Prostate gland (tissue), 2 donors: ENCODE data around the gene F7. TPM values are rescaled to one million over a fixed set of nuclear protein-coding genes. Genes with fewer than 3 reads are reported as not detected.

ENCODE experiments used
- DNase-seq: peaks from one replicate; pipeline ENCODE4 v3.0.0-alpha.2; 2019; ENCODE audit warnings: low spot score
- H3K27ac ChIP-seq, 2 donors: fragments of 200-600 bp; sonication (generic); 2 replicates each; pipeline ENCODE4 v1.5.1; 2017 to 2019
- H3K27me3 ChIP-seq: fragments of 200-600 bp; sonication (generic); replicated peaks from 2 replicates; pipeline ENCODE4 v1.5.1; 2019; ENCODE audit not compliant: insufficient read depth
- H3K36me3 ChIP-seq, 2 donors: fragments of 200-600 bp; sonication (generic); 1 replicate in 1 of 2; 2 replicates in 1 of 2; pipeline versions ENCODE4 v1.5.1 to v1.8.1; 2017 to 2019
- H3K4me1 ChIP-seq: fragments of 200-600 bp; sonication (generic); replicated peaks from 2 replicates; pipeline ENCODE4 v1.5.1; 2019
- H3K4me3 ChIP-seq, 2 donors: fragments of 200-600 bp; sonication (generic); 2 replicates each; pipeline ENCODE4 v1.5.1; 2017 to 2019
- H3K9me3 ChIP-seq: fragments of 200-600 bp; sonication (generic); 2 replicates; pipeline ENCODE4 v1.5.1; 2017
- POLR2A ChIP-seq: fragments of 450-650 bp; IDR thresholded peaks from one replicate; pipeline ENCODE4 v1.6.1; 2016; ENCODE audit warnings: antibody characterized with exemption, mild to moderate bottlenecking
- POLR2AphosphoS5 ChIP-seq: sonication (generic); formaldehyde crosslinking; IDR thresholded peaks from one replicate; pipeline ENCODE4 v1.6.1; 2017; ENCODE audit warnings: antibody characterized with exemption
- WGBS: methylation state at CpG from one replicate; pipeline ENCODE4 v1.1.5; 2018; 5-methylcytosine and 5-hydroxymethylcytosine counted together
- intact Hi-C: fragments of 100-400 bp; cut with DNase I; formaldehyde crosslinking; loops from one replicate; pipeline ENCODE4 v1.14.2; 2022
- total RNA-seq, 2 donors: library from RNA; depleted of rRNA; stranded (reverse); fragments of >200 nt; gene quantifications; one replicate each; pipeline ENCODE4 v1.1.0, GENCODE V29; 2016
- TF ChIP-seq, protein P1 (sequence below), 4 experiments: fragments of 200-600 bp in 2 of 4; fragments of 450-650 bp in 2 of 4; sonication (generic) in 2 of 4; IDR thresholded peaks; 1 replicate in 3 of 4; 2 replicates in 1 of 4; pipeline ENCODE4 v1.5.1; 2016 to 2019; ENCODE audit warnings: antibody characterized with exemption in 4 of 4, mild to moderate bottlenecking in 2 of 4, moderate library complexity in 2 of 4

F7 gene
- total RNA-seq, 2 donors from 2014 or later, result 2.7 TPM; not detected in 1

GRCh38 chr13:113117335-113117872 is 11.8 kb downstream of the F7 start:
- H3K27me3 ChIP-seq, result no peaks in the 10 kb centered on the region

DNA sequence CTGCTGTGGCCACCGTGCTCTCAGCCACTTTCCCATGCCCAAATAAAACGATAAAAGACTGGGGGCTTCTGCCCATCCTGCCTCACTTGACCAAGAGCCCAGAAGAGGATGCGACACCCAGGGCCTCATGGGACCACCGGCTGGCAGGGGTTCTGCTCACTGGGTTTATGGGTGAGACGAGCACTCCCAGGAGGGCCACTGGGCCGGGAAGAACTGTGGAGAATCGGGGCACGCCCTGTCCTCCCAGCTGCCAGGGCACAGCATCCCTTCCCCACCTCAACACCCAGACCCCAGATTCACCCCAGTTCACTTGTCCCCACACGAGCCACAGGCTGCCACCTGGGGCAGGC is 12.3 kb downstream of the F7 start:
- Histone ChIP-seq H3K9me3 (no peaks in the 10 kb centered on the region), H3K27ac (no peak overlapping the region), H3K27me3 (no peaks in the 10 kb centered on the region), H3K4me1 (no peaks in the 10 kb centered on the region), H3K36me3 (no peaks in the 10 kb centered on the region), H3K4me3 (no peak overlapping the region)
- 90% methylated on average over 8 of the region's 9 CpGs for WGBS
- TF ChIP-seq POLR2AphosphoS5 (no peak), POLR2A (no peak)
- TF ChIP-seq, protein P1, sequence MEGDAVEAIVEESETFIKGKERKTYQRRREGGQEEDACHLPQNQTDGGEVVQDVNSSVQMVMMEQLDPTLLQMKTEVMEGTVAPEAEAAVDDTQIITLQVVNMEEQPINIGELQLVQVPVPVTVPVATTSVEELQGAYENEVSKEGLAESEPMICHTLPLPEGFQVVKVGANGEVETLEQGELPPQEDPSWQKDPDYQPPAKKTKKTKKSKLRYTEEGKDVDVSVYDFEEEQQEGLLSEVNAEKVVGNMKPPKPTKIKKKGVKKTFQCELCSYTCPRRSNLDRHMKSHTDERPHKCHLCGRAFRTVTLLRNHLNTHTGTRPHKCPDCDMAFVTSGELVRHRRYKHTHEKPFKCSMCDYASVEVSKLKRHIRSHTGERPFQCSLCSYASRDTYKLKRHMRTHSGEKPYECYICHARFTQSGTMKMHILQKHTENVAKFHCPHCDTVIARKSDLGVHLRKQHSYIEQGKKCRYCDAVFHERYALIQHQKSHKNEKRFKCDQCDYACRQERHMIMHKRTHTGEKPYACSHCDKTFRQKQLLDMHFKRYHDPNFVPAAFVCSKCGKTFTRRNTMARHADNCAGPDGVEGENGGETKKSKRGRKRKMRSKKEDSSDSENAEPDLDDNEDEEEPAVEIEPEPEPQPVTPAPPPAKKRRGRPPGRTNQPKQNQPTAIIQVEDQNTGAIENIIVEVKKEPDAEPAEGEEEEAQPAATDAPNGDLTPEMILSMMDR (IDR thresholded peaks at IDR 0.05), result no peak
- DNase-seq, result no peak
- intact Hi-C loops, result no loop called here

More at GRCh38 chr13:113117335-113117872, 11.8 kb downstream of the F7 start:
- Histone ChIP-seq H3K4me3 (no peak overlapping the region), H3K27ac (no peak overlapping the region), H3K36me3 (no peaks in the 10 kb centered on the region), H3K4me1 (no peaks in the 10 kb centered on the region), H3K9me3 (no peaks in the 10 kb centered on the region)
- intact Hi-C loops, result no loop called here
- no peak for DNase-seq
- 89% methylated on average over 26 of the region's 26 CpGs for WGBS
- TF ChIP-seq POLR2A (no peak), POLR2AphosphoS5 (no peak)
- TF ChIP-seq, protein P1 (IDR thresholded peaks at IDR 0.05), result no peak

- WGBS, result 91% methylated on average over 28 of the region's 42 CpGs
- H3K27ac ChIP-seq, result no peak overlapping the region
Observed at GRCh38 chr13:113118261-113119021, 12.8 kb downstream of the F7 start.

GRCh38 chr13:113119166-113119821 is 13.7 kb downstream of the F7 start:
- no peaks in the 10 kb centered on the region for H3K4me1 ChIP-seq
- no peak for DNase-seq
- H3K27me3 ChIP-seq, result no peaks in the 10 kb centered on the region

More at GRCh38 chr13:113118261-113119021, 12.8 kb downstream of the F7 start:
- no peaks in the 10 kb centered on the region for H3K4me1 ChIP-seq
- no peaks in the 10 kb centered on the region for H3K27me3 ChIP-seq
- no peaks in the 10 kb centered on the region for H3K36me3 ChIP-seq
- TF ChIP-seq POLR2AphosphoS5 (no peak), POLR2A (no peak)
- TF ChIP-seq, protein P1 (IDR thresholded peaks at IDR 0.05), result no peak
- H3K4me3 ChIP-seq, result no peak overlapping the region
- DNase-seq, result no peak
- no peaks in the 10 kb centered on the region for H3K9me3 ChIP-seq
- intact Hi-C loops, result no loop called here

More at GRCh38 chr13:113119166-113119821, 13.7 kb downstream of the F7 start:
- 86% methylated on average over 16 of the region's 16 CpGs for WGBS
- intact Hi-C loops, result no loop called here
- Histone ChIP-seq H3K4me3 (no peak overlapping the region), H3K36me3 (no peaks in the 10 kb centered on the region), H3K27ac (no peak overlapping the region), H3K9me3 (no peaks in the 10 kb centered on the region)
- TF ChIP-seq POLR2A (no peak), POLR2AphosphoS5 (no peak)
- TF ChIP-seq, protein P1 (IDR thresholded peaks at IDR 0.05), result no peak
